AG04450 (cell line): ENCODE results near the gene NFYB. TPM values are rescaled to one million over a fixed set of nuclear protein-coding genes. Genes with fewer than 3 reads are reported as not detected.

Experiments
- CTCF ChIA-PET: fragments of 300-600, 350-600 bp; formaldehyde crosslinking; extraction: SDS; loops from one replicate; lab custom pipeline; 2022; ENCODE audit warnings: antibody characterized with exemption, inconsistent platforms; lab: Charles Lee
- POLR2A ChIA-PET: fragments of 350-600 bp; formaldehyde crosslinking; extraction: SDS; loops from one replicate; lab custom pipeline; 2021; ENCODE audit warnings: antibody characterized with exemption, inconsistent platforms; lab: Yijun Ruan, JAX
- DNase-seq: peaks from one replicate; pipeline ENCODE4 v3.0.0-alpha.2; 2011; ENCODE audit warnings: low read depth, low spot score
- H3K27ac ChIP-seq: one replicate; pipeline ENCODE4 v1.5.1; 2012; ENCODE audit warnings: low read depth, low read length, control low read depth
- H3K27me3 ChIP-seq: one replicate; pipeline ENCODE4 v1.6.0; 2012; ENCODE audit warnings: low read length; ENCODE audit not compliant: control insufficient read depth, insufficient read depth
- H3K4me3 ChIP-seq: 2 replicates; pipeline ENCODE4 v1.5.1; 2011; ENCODE audit warnings: mild to moderate bottlenecking, low read depth, low read length, control low read depth
- H3K9me3 ChIP-seq: 2 replicates; pipeline ENCODE4 v1.5.1; 2012; ENCODE audit warnings: low read length; ENCODE audit not compliant: control insufficient read depth, insufficient read depth
- polyA plus RNA-seq: library from polyadenylated mRNA; depleted of rRNA; stranded (reverse); fragments of >200 nt; gene quantifications from 2 replicates; pipeline ENCODE4 v1.2.3, GENCODE V29; 2011; rRNA removed
- small RNA-seq: library from RNA; depleted of rRNA; stranded (forward); fragments of <200 nt; gene quantifications from one replicate; pipeline ENCODE3, GENCODE V24; 2012; ENCODE audit warnings: low read depth; ENCODE audit not compliant: insufficient read length
- TF ChIP-seq, protein P1 (sequence below): IDR thresholded peaks from 2 replicates; pipeline ENCODE4 v1.5.1; 2011; ENCODE audit warnings: low read depth, low read length, control low read depth, inconsistent platforms

NFYB gene
- polyA plus RNA-seq, 1 experiment, result 57.9 TPM

DNA sequence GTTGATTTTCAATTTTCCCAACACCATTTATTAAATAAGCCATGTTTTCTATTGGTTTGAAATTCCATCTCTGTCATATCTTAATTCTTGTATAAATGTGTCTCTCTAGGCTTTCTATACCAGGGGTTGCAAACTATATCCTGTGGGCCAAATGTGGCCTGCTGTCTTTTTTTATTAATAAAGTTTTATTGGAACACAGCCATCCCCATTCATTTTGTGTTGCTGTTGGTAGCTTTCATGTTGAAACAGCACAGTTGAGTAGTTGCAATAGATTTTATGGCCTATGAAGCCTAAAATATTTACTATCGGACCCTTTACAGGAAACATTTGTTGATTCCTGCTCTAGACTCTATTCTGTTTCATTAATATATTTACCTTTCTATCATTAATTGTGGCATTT, 64.3 kb downstream of the NFYB start:
- ChIA-PET CTCF (interaction anchor here (0.8 to 1.2 kb wide), 2 partner anchors 35 to 140 kb away, joined by 3 read pairs; no protein-coding TSS in a partner anchor), POLR2A (no interaction called here)
- no peak for DNase-seq
- Histone ChIP-seq H3K27ac (no peak overlapping the region), H3K9me3 (no peaks in the 10 kb centered on the region), H3K27me3 (no peaks in the 10 kb centered on the region), H3K4me3 (no peak overlapping the region)
- TF ChIP-seq, protein P1, sequence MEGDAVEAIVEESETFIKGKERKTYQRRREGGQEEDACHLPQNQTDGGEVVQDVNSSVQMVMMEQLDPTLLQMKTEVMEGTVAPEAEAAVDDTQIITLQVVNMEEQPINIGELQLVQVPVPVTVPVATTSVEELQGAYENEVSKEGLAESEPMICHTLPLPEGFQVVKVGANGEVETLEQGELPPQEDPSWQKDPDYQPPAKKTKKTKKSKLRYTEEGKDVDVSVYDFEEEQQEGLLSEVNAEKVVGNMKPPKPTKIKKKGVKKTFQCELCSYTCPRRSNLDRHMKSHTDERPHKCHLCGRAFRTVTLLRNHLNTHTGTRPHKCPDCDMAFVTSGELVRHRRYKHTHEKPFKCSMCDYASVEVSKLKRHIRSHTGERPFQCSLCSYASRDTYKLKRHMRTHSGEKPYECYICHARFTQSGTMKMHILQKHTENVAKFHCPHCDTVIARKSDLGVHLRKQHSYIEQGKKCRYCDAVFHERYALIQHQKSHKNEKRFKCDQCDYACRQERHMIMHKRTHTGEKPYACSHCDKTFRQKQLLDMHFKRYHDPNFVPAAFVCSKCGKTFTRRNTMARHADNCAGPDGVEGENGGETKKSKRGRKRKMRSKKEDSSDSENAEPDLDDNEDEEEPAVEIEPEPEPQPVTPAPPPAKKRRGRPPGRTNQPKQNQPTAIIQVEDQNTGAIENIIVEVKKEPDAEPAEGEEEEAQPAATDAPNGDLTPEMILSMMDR, result no peak

DNA sequence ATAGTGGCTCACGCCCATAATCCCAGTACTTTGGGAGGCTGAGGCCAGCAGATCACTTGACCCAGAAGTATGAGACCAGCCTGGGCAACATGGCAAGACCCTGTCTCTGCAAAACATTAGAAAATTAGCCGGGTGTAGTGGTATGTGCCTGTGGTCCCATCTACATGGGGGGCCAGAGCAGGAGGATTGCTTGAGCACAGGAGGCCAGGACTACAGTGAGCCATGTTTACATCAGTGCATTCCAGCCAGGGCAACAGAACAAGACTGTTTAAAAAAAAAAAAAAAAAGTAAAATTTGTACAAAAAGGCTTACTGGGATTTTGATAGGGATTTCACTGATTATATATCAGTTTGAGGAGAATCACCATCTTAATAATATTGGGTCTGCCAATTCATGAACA, 65.9 kb downstream of the NFYB start:
- POLR2A ChIA-PET, result no interaction called here
- no peaks in the 10 kb centered on the region for H3K9me3 ChIP-seq
- H3K27me3 ChIP-seq, result no peaks in the 10 kb centered on the region
- DNase-seq, result no peak
- CTCF ChIA-PET, result no interaction called here
- H3K4me3 ChIP-seq, result no peak overlapping the region
- no peak overlapping the region for H3K27ac ChIP-seq
- TF ChIP-seq, protein P1, result no peak

Small RNA genes lying within 50 kb of the gene (small RNA-seq; reads per million reads assigned to genes)
- gene RNA5SP370, result not detected

Other genes with a start within 250 kb of the NFYB start
- gene HSP90B1, start 207.8 kb downstream of the NFYB start, polyA plus RNA-seq, result 600 and 848 TPM in 2 replicates
- gene TDG, start 172.3 kb downstream of the NFYB start, polyA plus RNA-seq, result 20.4 and 28.4 TPM in 2 replicates
- gene GLT8D2, start 88.0 kb downstream of the NFYB start, polyA plus RNA-seq, result 102 and 119 TPM in 2 replicates
- 20.8 and 31.4 TPM in 2 replicates for gene HCFC2, start 73.7 kb downstream of the NFYB start, polyA plus RNA-seq
- 673 and 740 TPM in 2 replicates for gene TXNRD1, start 77.6 kb upstream of the NFYB start, polyA plus RNA-seq
- 1.8 and 2.5 TPM in 2 replicates for gene EID3, start 165.5 kb upstream of the NFYB start, polyA plus RNA-seq